Transverse colon (tissue), 4 donors: ENCODE measurements around the gene EP400. TPM values are rescaled to one million over a fixed set of nuclear protein-coding genes. Genes with fewer than 3 reads are reported as not detected.
"Not testable (repeated sequence)": the region's sequence is repeated elsewhere in the genome, so short reads cannot be mapped to it uniquely, and the experiment has no call there.

Source experiments
- DNase-seq: peaks from one replicate; pipeline ENCODE4 v3.0.0-alpha.2; 2019
- H3K27ac ChIP-seq, 4 donors: fragments of 200-600 bp; sonication (generic); 2 replicates each; pipeline ENCODE4 v1.5.1; 2016 to 2018; ENCODE audit warnings: inconsistent platforms in 4 of 4
- H3K27me3 ChIP-seq: fragments of 200-600 bp; sonication (generic); 2 replicates; pipeline ENCODE4 v1.5.1; 2017; ENCODE audit warnings: inconsistent platforms
- H3K36me3 ChIP-seq, 4 donors: fragments of 200-600 bp; sonication (generic); 2 replicates each; pipeline ENCODE4 v1.5.1; 2017 to 2019; ENCODE audit warnings: inconsistent platforms in 4 of 4
- H3K4me1 ChIP-seq, 4 donors: fragments of 200-600 bp; sonication (generic); 2 replicates each; pipeline ENCODE4 v1.5.1; 2017 to 2020; ENCODE audit warnings: inconsistent platforms in 4 of 4
- H3K4me3 ChIP-seq, 4 donors: fragments of 200-600 bp; sonication (generic); 1 replicate in 1 of 4; 2 replicates in 3 of 4; pipeline versions ENCODE4 v1.5.1 to v1.6.1; 2017 to 2019; ENCODE audit warnings: inconsistent platforms in 4 of 4
- H3K9me3 ChIP-seq, 2 donors: fragments of 200-600 bp; sonication (generic); 2 replicates each; pipeline ENCODE4 v1.5.1; 2017 to 2019; ENCODE audit warnings: inconsistent platforms in 2 of 2
- CTCF ChIP-seq, 5 experiments: fragments of 200-600 bp in 3 of 5; fragments of 450-650 bp in 2 of 5; sonication (generic) in 3 of 5; IDR thresholded peaks; 1 replicate in 2 of 5; 2 replicates in 3 of 5; pipeline ENCODE4 v1.5.1; 2016 to 2017; ENCODE audit warnings: antibody characterized with exemption in 5 of 5, inconsistent platforms in 3 of 5, mild to moderate bottlenecking in 2 of 5, moderate library complexity in 1 of 5
- EP300 ChIP-seq: sonication (generic); formaldehyde crosslinking; IDR thresholded peaks from one replicate; pipeline ENCODE4 v1.6.1; 2017; ENCODE audit warnings: antibody characterized with exemption, low read depth
- POLR2A ChIP-seq: fragments of 450-650 bp; IDR thresholded peaks from one replicate; pipeline ENCODE4 v1.6.1; 2016; ENCODE audit warnings: antibody characterized with exemption, mild to moderate bottlenecking, moderate library complexity
- POLR2AphosphoS5 ChIP-seq, 3 donors: sonication (generic); formaldehyde crosslinking; IDR thresholded peaks; one replicate each; pipeline ENCODE4 v1.6.1; 2016; ENCODE audit warnings: antibody characterized with exemption in 3 of 3
- WGBS, 2 donors: methylation state at CpG; one replicate each; pipeline ENCODE4 v1.1.5; 2018; ENCODE audit warnings: low coverage in 1 of 2; 5-methylcytosine and 5-hydroxymethylcytosine counted together
- in situ Hi-C, 4 donors: fragments of 200-750 bp; cut with MboI; loops; one replicate each; pipeline versions ENCODE4 v1.15.0 to v1.15.1; 2017; ENCODE audit warnings: low sequenced_read_pairs in 3 of 4, low pct_ligation_motif_present in 1 of 4, low pct_unique_long_range_greater_than_20kb in 1 of 4
- intact Hi-C: fragments of 100-400 bp; cut with DNase I; formaldehyde crosslinking; loops from one replicate; pipeline ENCODE4 v1.15.1; 2023; ENCODE audit warnings: low total_unique reads
- total RNA-seq, 4 donors: library from RNA; depleted of rRNA; stranded (reverse); fragments of >200 nt; gene quantifications; one replicate each; pipeline ENCODE4 v1.1.0, GENCODE V29; 2016

EP400 gene
- total RNA-seq, 4 donors from 2014 or later: 25.4 to 67.3 (median 37.5) TPM

- H3K4me3 ChIP-seq: no peak overlapping the region
- no peaks in the 10 kb centered on the region for H3K4me1 ChIP-seq
- no peak overlapping the region for H3K27ac ChIP-seq
- TF ChIP-seq EP300 (no peak), POLR2A (no peak), CTCF (IDR thresholded peaks at IDR 0.05) (no peak), POLR2AphosphoS5 (IDR thresholded peaks at IDR 0.05) (no peak)
- in situ Hi-C loops: no loop called here
- H3K36me3 ChIP-seq: peaks cover 0 to 49% (median 6%) of the 10 kb centered on the region in 4 donors
- no peaks in the 10 kb centered on the region for H3K9me3 ChIP-seq
- H3K27me3 ChIP-seq: no peaks in the 10 kb centered on the region
- intact Hi-C loops: no loop called here
- WGBS, 2 donors: 90% methylated on average over 14 of the region's 17 CpGs; no CpG with 5 or more reads in 1 of the 2 donors
- no peak for DNase-seq
Measured at GRCh38 chr12:132043770-132044467, 94.2 kb downstream of the EP400 start.

- Histone ChIP-seq H3K27me3 (no peaks in the 10 kb centered on the region), H3K9me3 (no peaks in the 10 kb centered on the region), H3K4me1 (no peaks in the 10 kb centered on the region), H3K36me3 (peaks cover 0 to 42% (median 6%) of the 10 kb centered on the region in 4 donors), H3K27ac (no peak overlapping the region), H3K4me3 (no peak overlapping the region)
- in situ Hi-C loops (no loop called here), intact Hi-C loops (loop anchor here (5.0 kb wide), 1 partner anchor 442 kb away; no protein-coding TSS in a partner anchor)
- WGBS, 2 donors: 90 to 94% methylated on average over 2 to 29 of the region's 29 CpGs
- no peak for DNase-seq
- TF ChIP-seq POLR2AphosphoS5 (IDR thresholded peaks at IDR 0.05) (no peak), POLR2A (no peak)
Measured at GRCh38 chr12:132044661-132045412, 95.1 kb downstream of the EP400 start.

DNA sequence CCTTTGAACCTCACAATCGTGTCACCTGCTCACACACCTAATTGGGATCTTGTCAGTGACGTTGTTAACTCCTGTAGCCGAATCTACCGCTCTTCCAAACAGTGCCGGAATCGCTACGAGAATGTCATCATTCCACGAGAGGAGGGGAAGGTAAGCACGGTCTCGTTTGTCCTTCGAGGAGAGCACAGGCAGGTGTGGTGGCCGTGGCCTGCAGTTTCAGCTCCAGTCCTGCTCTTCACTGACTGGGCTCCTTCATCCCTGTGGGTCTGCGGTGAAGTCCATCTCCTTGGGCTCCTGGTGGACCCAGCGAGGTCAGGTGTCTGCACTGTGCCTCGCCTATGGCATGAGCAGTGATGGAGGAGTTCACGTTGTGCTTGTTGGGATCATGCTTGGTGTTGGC, 96.0 kb downstream of the EP400 start:
- no peaks in the 10 kb centered on the region for H3K4me1 ChIP-seq
- no peaks in the 10 kb centered on the region for H3K27me3 ChIP-seq
- in situ Hi-C loops (no loop called here), intact Hi-C loops (loop anchor here (5.0 kb wide), 1 partner anchor 442 kb away; no protein-coding TSS in a partner anchor)
- peaks cover 0 to 48% (median 9%) of the 10 kb centered on the region in 4 donors for H3K36me3 ChIP-seq
- TF ChIP-seq EP300 (no peak), POLR2A (no peak), CTCF (IDR thresholded peaks at IDR 0.05) (no peak), POLR2AphosphoS5 (IDR thresholded peaks at IDR 0.05) (no peak)
- no peak overlapping the region for H3K27ac ChIP-seq
- no peak overlapping the region for H3K4me3 ChIP-seq
- no peak for DNase-seq
- 83 to 97% methylated on average over 2 to 16 of the region's 16 CpGs for WGBS, 2 donors
- H3K9me3 ChIP-seq: no peaks in the 10 kb centered on the region

- intact Hi-C loops (loop anchor here (5.0 kb wide), 1 partner anchor 441 kb away; no protein-coding TSS in a partner anchor), in situ Hi-C loops (no loop called here)
- Histone ChIP-seq H3K27ac (peak overlapping the region in 1 of 4 donors; percentile 51), H3K4me1 (no peaks in the 10 kb centered on the region), H3K36me3 (peaks cover 0 to 51% (median 11%) of the 10 kb centered on the region in 4 donors), H3K9me3 (no peaks in the 10 kb centered on the region), H3K27me3 (no peaks in the 10 kb centered on the region), H3K4me3 (no peak overlapping the region)
- DNase-seq: no peak
- WGBS, 2 donors: 73 to 100% methylated on average over 1 to 11 of the region's 11 CpGs
- TF ChIP-seq EP300 (no peak), POLR2AphosphoS5 (IDR thresholded peaks at IDR 0.05) (peak; percentile 40 to 76 (median 68))
Measured at GRCh38 chr12:132046561-132046960, 96.8 kb downstream of the EP400 start.

DNA sequence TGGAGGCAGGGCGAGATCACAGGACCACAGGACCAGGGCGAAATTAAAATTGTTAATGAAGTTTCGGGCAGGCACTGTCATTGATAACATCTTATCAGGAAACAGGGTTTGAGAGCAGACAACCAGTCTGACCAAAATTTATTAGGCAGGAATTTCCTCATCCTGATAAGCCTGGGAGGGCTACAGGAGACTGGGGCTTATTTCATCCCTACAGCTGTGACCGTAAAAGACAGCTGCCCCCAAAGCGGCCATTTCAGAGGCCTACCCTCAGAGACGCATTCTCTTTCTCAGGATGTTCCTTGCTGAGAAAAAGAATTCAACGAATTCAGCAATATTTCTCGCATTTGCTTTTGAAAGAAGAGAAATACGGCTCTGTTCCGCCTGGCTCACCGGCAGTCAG, 97.9 kb downstream of the EP400 start:
- WGBS, 2 donors: 86 to 94% methylated on average over 5 to 11 of the region's 11 CpGs
- H3K4me3 ChIP-seq, H3K27me3 ChIP-seq, DNase-seq, H3K27ac ChIP-seq, in situ Hi-C loops, H3K4me1 ChIP-seq, H3K9me3 ChIP-seq: not testable (repeated sequence)
- intact Hi-C loops: loop anchor here (5.0 kb wide), 1 partner anchor 440 kb away; no protein-coding TSS in a partner anchor
- H3K36me3 ChIP-seq: peaks cover 0 to 57% (median 13%) of the 10 kb centered on the region in 4 donors
